IgD-negative memory B cell (primary cell): ENCODE data around the gene TEX26. TPM values are rescaled to one million over a fixed set of nuclear protein-coding genes. Genes with fewer than 3 reads are reported as not detected.
A peak's percentile ranks its signal among the peaks of the same experiment; 100 is the strongest.
"Not testable (repeated sequence)": the region's sequence is repeated elsewhere in the genome, so short reads cannot be mapped to it uniquely, and the experiment has no call there.

ENCODE experiments used
- H3K27ac Mint-ChIP-seq, 3 donors: one replicate each; pipeline ENCODE4 v1.8.0; 2020 to 2022; ENCODE audit warnings: mild to moderate bottlenecking in 3 of 3, mixed read lengths in 3 of 3, moderate library complexity in 1 of 3
- H3K27me3 Mint-ChIP-seq: one replicate; pipeline ENCODE4 v1.8.0; 2021; ENCODE audit warnings: mixed read lengths
- H3K36me3 Mint-ChIP-seq: one replicate; pipeline ENCODE4 v1.8.0; 2020; ENCODE audit warnings: mild to moderate bottlenecking, mixed read lengths
- H3K4me1 Mint-ChIP-seq, 3 donors: one replicate each; pipeline ENCODE4 v1.8.0; 2020 to 2022; ENCODE audit warnings: mixed read lengths in 3 of 3, mild to moderate bottlenecking in 1 of 3
- H3K4me3 Mint-ChIP-seq, 4 donors: one replicate each; pipeline ENCODE4 v1.8.0; 2020 to 2022; ENCODE audit warnings: mild to moderate bottlenecking in 4 of 4, mixed read lengths in 4 of 4, moderate library complexity in 3 of 4
- H3K9me3 Mint-ChIP-seq, 3 donors: one replicate each; pipeline ENCODE4 v1.8.0; 2020 to 2021; ENCODE audit warnings: mixed read lengths in 3 of 3, mild to moderate bottlenecking in 1 of 3
- polyA plus RNA-seq: library from polyadenylated mRNA; unstranded; fragments of 300-500 nt; fragmentation: Illumina TruSeq; gene quantifications from one replicate; pipeline ENCODE4 v1.2.3, GENCODE V29; 2021

The TEX26 gene
- polyA plus RNA-seq, 1 donor from 2014 or later, result not detected

DNA sequence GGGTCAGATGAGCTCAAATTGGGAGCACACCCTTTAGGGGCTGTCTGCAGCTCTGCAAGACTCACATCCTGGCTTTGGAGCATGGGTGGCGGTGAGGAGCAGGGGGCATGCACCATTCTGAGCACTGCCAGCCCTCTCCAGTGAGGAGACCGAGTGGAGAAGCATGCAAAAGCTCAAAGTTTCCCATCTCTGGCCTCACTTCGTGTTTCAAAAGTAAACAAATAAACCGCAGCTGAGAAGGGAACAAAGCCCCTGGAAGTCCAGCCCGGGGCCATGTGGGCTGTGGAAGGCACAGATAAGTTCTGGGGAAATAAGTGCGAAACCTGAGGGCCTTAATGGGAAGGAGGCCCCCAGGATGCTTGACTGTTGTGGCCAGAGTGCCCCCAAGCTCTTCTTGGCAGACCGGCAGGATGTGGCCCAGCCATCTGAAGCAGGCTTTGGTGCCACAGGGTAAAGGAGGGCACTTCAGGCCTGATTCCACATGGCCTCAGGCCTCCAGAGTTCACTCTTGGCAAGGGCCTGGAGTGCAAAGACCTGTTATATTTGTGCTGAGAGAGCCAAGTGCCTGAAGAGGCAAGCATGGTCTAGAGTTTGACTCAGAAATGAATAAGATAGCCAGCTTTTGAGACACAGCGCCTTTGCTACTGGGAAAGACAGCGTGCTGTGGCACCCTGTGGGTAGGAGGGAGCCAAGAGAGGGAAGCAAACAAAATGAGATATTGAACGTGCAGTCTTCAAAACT is 25.2 kb upstream of the TEX26 start:
- Mint-ChIP-seq H3K9me3 (peaks cover 0 to 2% (median 0%) of the 10 kb centered on the region in 3 donors), H3K4me3 (no peak overlapping the region), H3K36me3 (peaks cover 3% of the 10 kb centered on the region), H3K4me1 (peaks cover 0 to 14% (median 3%) of the 10 kb centered on the region in 3 donors), H3K27me3 (peaks cover 40% of the 10 kb centered on the region), H3K27ac (no peak overlapping the region)

GRCh38 chr13:30908416-30908980 is 24.0 kb upstream of the TEX26 start:
- Mint-ChIP-seq H3K36me3 (peaks cover 3% of the 10 kb centered on the region), H3K4me3 (no peak overlapping the region), H3K27me3 (peaks cover 37% of the 10 kb centered on the region), H3K4me1 (peaks cover 0 to 14% (median 3%) of the 10 kb centered on the region in 3 donors), H3K27ac (no peak overlapping the region), H3K9me3 (peaks cover 0 to 2% (median 0%) of the 10 kb centered on the region in 3 donors)

DNA sequence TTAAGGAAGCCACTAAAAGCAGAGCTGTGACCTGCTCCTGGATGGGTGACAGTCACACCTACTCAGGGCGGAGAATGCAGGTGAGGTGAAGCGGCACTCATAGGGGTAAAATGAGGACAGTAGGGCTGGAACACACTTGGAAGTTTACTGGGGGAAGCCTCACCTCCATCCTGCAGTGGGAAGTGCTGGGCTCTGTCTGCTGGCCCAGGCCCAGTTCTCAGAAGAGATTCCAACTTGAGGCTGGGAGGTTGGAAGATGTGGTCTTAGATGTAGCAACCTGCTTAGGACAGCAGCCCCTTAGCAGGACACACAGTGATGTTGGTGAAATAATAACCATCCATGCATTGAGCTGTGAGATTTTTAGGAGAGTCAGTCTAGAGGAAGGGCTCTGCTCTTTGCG is 21.8 kb upstream of the TEX26 start:
- no peaks in the 10 kb centered on the region for H3K9me3 Mint-ChIP-seq
- H3K4me3 Mint-ChIP-seq, result no peak overlapping the region
- peaks cover 22% of the 10 kb centered on the region for H3K27me3 Mint-ChIP-seq
- H3K27ac Mint-ChIP-seq, result no peak overlapping the region
- H3K4me1 Mint-ChIP-seq, result peaks cover 0 to 13% (median 3%) of the 10 kb centered on the region in 3 donors
- H3K36me3 Mint-ChIP-seq, result peaks cover 3% of the 10 kb centered on the region

GRCh38 chr13:30915691-30916541 is 16.5 kb upstream of the TEX26 start:
- Mint-ChIP-seq H3K4me1 (peaks cover 0 to 2% (median 0%) of the 10 kb centered on the region in 3 donors), H3K27me3 (peaks cover 8% of the 10 kb centered on the region), H3K27ac (no peak overlapping the region), H3K9me3 (no peaks in the 10 kb centered on the region), H3K4me3 (no peak overlapping the region), H3K36me3 (no peaks in the 10 kb centered on the region)

- no peak overlapping the region for H3K27ac Mint-ChIP-seq
- H3K9me3 Mint-ChIP-seq, result no peaks in the 10 kb centered on the region
- no peak overlapping the region for H3K4me3 Mint-ChIP-seq
- H3K27me3 Mint-ChIP-seq, result peaks cover 8% of the 10 kb centered on the region
- H3K4me1 Mint-ChIP-seq, result peaks cover 0 to 2% (median 0%) of the 10 kb centered on the region in 3 donors
- H3K36me3 Mint-ChIP-seq, result no peaks in the 10 kb centered on the region
These were observed 15.5 kb upstream of the TEX26 start for GRCh38 chr13:30916991-30917390.

- Mint-ChIP-seq H3K27me3 (peaks cover 9% of the 10 kb centered on the region), H3K9me3 (no peaks in the 10 kb centered on the region), H3K36me3 (no peaks in the 10 kb centered on the region), H3K4me1 (peaks cover 0 to 2% (median 0%) of the 10 kb centered on the region in 3 donors), H3K27ac (no peak overlapping the region), H3K4me3 (no peak overlapping the region)
These were observed 13.6 kb upstream of the TEX26 start for GRCh38 chr13:30918662-30919405.

GRCh38 chr13:30920162-30920909 is 12.1 kb upstream of the TEX26 start:
- H3K4me3 Mint-ChIP-seq, result no peak overlapping the region
- no peaks in the 10 kb centered on the region for H3K36me3 Mint-ChIP-seq
- H3K27ac Mint-ChIP-seq, result no peak overlapping the region

GRCh38 chr13:30923418-30923817 is 9.0 kb upstream of the TEX26 start:
- peaks cover 1% of the 10 kb centered on the region for H3K27me3 Mint-ChIP-seq
- no peaks in the 10 kb centered on the region for H3K4me1 Mint-ChIP-seq
- no peaks in the 10 kb centered on the region for H3K36me3 Mint-ChIP-seq
- peak overlapping the region in 1 of 3 donors; percentile 13 for H3K27ac Mint-ChIP-seq
- no peaks in the 10 kb centered on the region for H3K9me3 Mint-ChIP-seq
- no peak overlapping the region for H3K4me3 Mint-ChIP-seq

More at GRCh38 chr13:30920162-30920909, 12.1 kb upstream of the TEX26 start:
- Mint-ChIP-seq H3K27me3 (peaks cover 3% of the 10 kb centered on the region), H3K4me1 (no peaks in the 10 kb centered on the region), H3K9me3 (no peaks in the 10 kb centered on the region)

- peaks cover 0 to 1% (median 0%) of the 10 kb centered on the region in 3 donors for H3K4me1 Mint-ChIP-seq
- peaks cover 3% of the 10 kb centered on the region for H3K27me3 Mint-ChIP-seq
- H3K27ac Mint-ChIP-seq, result no peak overlapping the region
- H3K9me3 Mint-ChIP-seq, result no peaks in the 10 kb centered on the region
- H3K36me3 Mint-ChIP-seq, result no peaks in the 10 kb centered on the region
- no peak overlapping the region for H3K4me3 Mint-ChIP-seq
These were observed 7.7 kb upstream of the TEX26 start for GRCh38 chr13:30924721-30925120.

- peaks cover 0 to 1% (median 0%) of the 10 kb centered on the region in 3 donors for H3K4me1 Mint-ChIP-seq
- no peak overlapping the region for H3K4me3 Mint-ChIP-seq
- H3K27ac Mint-ChIP-seq, result no peak overlapping the region
These were observed 7.0 kb upstream of the TEX26 start for GRCh38 chr13:30925429-30925828.

DNA sequence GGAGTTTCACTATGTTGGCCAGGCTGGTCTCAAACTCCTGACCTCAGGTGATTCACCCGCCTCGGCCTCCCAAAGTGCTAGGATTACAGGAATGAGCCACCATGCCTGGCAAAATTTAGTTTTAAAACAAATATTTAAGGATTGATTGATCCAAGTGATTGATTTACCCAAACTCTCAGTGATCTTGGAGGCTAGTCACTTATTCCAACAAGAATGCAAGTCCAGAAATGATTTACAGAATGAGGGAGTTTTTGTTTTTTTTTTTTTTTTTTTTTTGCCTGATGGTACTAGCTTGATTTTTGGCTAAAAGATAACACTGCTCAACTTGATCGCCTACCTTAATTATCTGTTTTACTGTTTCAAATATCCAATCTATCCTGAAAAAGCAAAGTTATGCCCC is 5.7 kb upstream of the TEX26 start:
- peaks cover 0 to 1% (median 0%) of the 10 kb centered on the region in 3 donors for H3K4me1 Mint-ChIP-seq
- no peak overlapping the region for H3K4me3 Mint-ChIP-seq
- peaks cover 3% of the 10 kb centered on the region for H3K27me3 Mint-ChIP-seq
- H3K9me3 Mint-ChIP-seq, result no peaks in the 10 kb centered on the region
- H3K27ac Mint-ChIP-seq, result no peak overlapping the region
- no peaks in the 10 kb centered on the region for H3K36me3 Mint-ChIP-seq

More at GRCh38 chr13:30925429-30925828, 7.0 kb upstream of the TEX26 start:
- peaks cover 3% of the 10 kb centered on the region for H3K27me3 Mint-ChIP-seq
- no peaks in the 10 kb centered on the region for H3K9me3 Mint-ChIP-seq
- no peaks in the 10 kb centered on the region for H3K36me3 Mint-ChIP-seq

DNA sequence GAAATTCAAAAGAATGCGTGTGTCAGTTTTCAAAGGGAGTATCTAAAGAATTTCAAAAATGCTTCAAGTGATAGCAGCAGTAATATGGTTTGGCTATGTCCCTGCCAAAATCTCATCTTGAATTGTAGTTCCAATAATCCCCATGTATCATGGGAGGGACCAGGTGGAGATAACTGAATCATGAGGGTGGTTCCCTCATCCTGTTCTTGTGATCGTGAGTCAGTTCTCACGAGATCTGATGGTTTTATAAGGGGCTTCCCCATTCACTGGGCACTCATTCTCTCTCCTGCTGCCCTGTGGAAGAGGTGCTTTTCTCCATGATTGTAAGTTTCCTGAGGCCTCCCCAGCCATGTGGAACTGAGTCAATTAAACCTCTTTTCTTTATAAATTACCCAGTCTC is 5.3 kb upstream of the TEX26 start:
- not testable (repeated sequence) for H3K27ac Mint-ChIP-seq, H3K27me3 Mint-ChIP-seq, H3K4me3 Mint-ChIP-seq, H3K36me3 Mint-ChIP-seq, H3K4me1 Mint-ChIP-seq, H3K9me3 Mint-ChIP-seq

DNA sequence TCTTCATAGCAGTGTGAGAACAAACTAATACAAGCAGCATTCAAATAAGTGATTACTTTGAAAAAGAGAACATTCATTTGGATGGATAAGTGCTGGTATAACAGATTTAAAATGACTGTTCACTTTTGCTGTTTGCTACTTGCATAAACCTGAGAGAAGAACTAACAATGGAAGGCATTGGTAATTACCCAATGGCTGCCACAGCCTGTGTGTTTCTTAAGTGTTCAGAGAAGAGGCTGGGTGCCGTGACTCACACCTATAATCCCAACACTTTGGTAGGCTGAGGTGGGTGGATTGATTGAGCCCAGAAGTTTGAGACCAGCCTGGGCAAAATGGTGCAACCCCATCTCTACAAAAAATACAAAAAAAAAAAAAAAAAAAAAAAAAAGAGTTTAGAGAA is 4.9 kb upstream of the TEX26 start:
- H3K4me3 Mint-ChIP-seq, result no peak overlapping the region
- peaks cover 11% of the 10 kb centered on the region for H3K27me3 Mint-ChIP-seq
- no peaks in the 10 kb centered on the region for H3K9me3 Mint-ChIP-seq
- no peaks in the 10 kb centered on the region for H3K36me3 Mint-ChIP-seq
- H3K27ac Mint-ChIP-seq, result no peak overlapping the region
- peaks cover 0 to 1% (median 0%) of the 10 kb centered on the region in 3 donors for H3K4me1 Mint-ChIP-seq

- H3K36me3 Mint-ChIP-seq, result no peaks in the 10 kb centered on the region
- H3K27me3 Mint-ChIP-seq, result peaks cover 9% of the 10 kb centered on the region
- no peaks in the 10 kb centered on the region for H3K9me3 Mint-ChIP-seq
- no peak overlapping the region for H3K4me3 Mint-ChIP-seq
- peak overlapping the region in 1 of 3 donors; percentile 15 for H3K27ac Mint-ChIP-seq
- H3K4me1 Mint-ChIP-seq, result peaks cover 0 to 1% (median 0%) of the 10 kb centered on the region in 3 donors
These were observed 3.5 kb upstream of the TEX26 start for GRCh38 chr13:30928978-30929377.
